C1 segment of cervical spinal cord (tissue), 14 donors: ENCODE results near the gene RPL19.
A peak's percentile ranks its signal among the peaks of the same experiment; 100 is the strongest.

Experiments
- DNase-seq, 14 donors: peaks; one replicate each; lab custom pipeline; 2025; lab: John Stamatoyannopoulos, UW

Gene RPL19

DNA sequence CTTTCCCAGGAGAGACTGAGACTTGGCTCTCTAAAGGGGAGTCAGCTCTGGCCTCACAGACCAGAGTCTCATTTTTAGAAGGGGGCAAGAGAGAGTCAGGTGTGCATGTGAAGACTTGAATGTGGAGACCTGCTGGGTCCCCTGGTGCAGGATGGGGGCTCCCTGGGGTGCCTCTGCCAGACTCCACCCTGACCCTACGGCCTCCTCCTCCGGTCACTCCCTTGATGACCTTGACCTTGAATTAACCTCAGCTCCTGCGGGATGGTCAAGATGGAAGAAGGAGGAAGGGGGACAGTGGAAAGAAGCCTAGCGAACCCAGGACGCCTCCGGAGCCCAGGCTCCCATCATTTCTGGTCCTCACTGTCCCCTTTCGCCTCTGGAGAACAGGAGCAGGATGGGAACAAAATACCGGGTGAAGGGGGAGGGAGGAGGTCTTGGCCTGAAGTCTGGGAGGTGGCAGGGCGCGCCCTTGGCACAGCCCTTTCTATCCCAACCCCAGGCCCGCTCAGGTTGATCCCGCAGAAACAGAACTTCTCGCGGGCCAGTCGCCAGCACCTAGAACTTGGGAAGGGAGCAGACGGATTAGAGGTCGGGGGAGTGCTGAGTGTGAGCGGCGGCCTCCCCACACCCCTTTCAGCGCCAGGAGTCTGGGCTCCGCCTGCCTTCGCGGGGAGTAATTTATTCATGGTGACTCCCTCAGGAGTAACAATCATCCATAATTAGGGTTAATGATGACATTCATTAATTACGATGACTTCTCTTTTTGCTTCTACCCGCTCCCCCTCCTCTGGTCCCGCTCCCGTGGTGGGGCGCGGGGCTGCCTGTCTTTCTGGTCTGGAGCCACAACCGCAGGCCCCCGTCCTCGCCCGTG, 24.1 kb downstream of the RPL19 start:
- no peak for DNase-seq

DNA sequence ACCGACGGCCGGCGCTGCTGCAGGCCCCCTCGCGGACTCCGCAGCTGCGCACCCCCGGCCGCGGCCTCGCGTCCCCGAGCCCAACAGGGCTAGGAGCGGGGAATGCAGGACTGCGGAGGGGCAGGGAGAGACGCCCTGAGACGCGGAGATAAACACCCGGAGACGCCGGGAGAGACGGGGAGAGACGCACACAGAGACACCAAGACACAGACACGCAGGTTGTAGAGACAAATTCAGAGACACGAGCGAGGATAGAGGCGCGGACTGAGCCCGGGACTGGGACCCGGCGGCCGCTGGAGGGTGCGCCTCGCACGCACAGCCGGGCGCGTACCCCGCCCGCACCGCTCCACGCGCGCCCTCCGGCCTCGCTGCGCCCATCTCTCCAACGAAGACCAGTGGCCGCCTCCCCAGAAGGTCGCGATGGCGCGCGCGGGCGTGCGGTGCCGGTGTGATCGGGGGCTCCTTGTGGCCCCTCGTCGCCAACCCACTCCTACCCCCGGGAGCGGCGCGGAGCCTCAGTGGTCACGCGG, 24.8 kb downstream of the RPL19 start:
- DNase-seq = no peak

DNA sequence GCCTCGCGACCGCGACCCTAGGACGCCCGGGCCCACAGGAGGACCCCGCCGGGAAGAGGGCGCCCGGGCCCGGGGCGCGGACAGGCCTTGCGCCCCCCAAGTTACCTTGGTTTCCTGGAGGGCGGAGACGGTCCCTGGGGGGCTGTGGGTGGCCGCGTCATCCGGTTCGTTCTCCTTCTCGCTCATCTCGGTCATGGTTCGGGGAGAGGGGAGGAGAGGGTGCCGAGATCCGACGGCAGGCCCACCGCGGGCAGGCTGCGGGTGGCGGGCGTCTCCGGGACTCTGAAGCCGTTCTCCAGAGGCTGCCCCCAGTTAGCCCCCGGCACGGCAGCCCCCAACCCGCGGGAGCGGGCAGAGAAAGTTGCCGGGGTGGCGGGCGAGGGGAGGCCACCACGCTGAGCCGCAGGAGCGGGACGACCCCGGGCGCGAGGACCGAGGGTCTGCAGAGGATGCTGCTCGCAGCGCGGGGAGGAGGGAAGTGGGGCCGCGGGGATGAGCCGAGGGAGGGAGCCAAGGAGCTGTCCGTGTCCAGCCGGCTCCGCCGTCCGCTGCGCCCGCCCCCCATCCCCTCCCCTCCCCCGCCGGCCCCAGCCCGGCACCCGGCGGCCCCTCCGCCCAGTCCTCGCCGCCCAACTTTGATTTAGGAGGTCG, 25.4 kb downstream of the RPL19 start, which contains the start of gene STAC2:
Gene STAC2 (minus strand): TSS at position 638 of the 651 bp plus-strand sequence. CDS start 443 bp downstream, at position 195.
- DNase-seq = no peak

DNA sequence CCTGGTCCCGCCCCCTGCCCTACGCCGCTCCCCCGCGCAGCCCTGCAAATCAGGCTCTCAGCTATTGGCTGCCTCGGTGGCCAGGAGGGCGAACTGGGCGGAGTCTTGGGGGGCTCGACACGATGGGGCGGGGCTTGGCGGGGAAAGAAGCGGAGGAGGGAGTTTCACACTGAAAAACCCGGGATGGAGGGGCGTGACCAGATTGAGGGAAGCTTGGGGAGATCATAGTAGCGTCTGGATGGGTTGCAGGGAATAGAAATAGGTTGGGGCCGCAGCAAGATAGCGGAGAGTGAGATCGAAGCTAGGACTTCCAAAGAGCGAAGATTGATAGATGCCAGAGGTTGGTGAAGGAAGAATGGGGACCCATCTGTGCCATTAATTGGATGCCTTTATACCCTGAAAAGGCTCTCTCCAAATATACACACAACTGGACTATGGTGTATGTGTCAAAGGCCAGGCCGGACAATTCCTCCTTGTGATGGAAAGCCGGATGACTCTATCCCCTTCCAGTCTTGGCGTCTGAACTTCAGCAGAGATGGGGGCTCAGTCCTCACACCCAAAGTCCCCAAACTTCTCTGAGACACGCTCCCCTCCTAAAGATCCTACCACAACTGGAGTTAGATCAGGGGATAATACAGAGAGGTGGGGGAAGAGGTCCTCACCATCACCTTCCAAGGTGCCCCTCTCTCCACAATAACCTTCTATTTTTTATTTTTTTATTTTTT, 26.0 kb downstream of the RPL19 start:
- peak in 5 of 14 donors; percentile 10 to 74 (median 37) for DNase-seq

DNA sequence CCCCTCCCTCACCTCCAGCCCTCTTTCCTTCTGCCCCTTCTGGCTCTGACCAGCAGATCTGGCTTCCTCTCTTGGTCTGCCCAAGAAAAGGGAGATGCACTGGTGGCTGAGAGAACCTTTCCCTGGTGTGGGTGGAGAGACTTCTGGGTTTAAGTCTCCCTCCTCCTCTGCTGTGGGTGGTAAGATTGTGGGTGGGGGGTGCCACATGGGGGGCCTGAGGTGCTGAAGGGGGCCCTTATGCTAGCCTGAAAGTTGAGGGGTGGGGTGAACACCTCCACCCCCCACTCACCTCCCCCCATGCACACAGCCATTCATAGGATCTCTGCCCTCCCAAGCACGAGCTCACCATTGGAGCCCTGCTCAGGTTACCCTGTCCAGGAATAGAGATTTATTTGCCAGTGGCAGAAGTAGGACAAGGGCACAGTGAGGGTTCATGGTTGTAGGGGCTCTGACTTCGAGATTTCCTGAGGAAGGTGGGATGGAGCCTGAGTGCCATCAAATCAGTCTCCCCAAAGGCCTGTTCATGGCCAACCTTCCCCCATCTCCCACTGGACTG, 27.4 kb downstream of the RPL19 start:
- DNase-seq = no peak

DNA sequence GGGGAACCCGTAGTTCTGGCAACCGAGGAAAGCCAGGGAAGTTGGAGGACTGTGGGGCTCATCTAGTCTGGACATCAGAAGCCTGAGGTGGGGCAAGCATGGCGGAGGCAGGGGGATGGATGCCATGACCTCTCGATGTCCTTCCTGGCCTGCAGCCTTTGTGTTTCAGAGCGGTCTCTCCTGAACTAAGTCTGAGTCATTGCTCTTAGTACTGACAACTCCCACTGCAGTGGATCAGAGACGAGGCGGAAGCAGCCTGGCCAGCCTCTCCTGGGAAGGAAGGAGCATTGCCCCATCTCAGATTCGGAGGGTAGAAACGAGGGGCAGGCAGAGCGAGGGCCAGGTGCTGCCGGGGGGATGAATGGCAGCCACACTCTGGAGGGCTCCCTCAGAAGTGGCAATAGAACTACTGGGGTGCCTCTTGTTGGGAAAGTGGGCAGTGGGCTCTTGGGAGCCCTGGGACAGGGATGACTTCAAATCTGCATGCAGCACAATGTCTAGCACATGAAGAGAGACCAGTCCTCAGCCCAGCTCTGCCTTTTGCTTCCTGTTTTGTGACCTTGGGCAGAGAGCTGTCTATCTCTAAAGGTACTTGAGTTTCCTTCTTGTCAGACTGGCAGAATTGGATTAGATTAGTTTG, 29.3 kb downstream of the RPL19 start:
- no peak for DNase-seq

DNA sequence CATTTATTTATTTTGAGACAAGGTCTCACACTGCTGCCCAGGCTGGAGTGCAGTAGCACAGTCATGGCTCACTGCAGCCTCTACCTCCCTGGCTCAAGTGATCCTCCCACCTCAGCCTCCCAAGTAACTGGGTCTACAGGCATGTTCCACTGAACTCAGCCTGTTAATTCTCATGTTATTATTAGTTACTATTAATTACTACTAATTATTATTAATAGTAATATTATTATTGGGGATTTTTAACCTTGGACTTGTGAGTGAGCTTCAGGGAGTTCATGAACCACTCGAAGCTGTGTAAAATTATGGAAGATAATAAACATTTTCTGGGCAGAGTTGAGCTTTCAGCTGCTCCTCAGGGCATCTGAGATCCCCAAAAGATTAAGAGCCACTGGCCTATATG, 30.3 kb downstream of the RPL19 start:
- no peak for DNase-seq

DNA sequence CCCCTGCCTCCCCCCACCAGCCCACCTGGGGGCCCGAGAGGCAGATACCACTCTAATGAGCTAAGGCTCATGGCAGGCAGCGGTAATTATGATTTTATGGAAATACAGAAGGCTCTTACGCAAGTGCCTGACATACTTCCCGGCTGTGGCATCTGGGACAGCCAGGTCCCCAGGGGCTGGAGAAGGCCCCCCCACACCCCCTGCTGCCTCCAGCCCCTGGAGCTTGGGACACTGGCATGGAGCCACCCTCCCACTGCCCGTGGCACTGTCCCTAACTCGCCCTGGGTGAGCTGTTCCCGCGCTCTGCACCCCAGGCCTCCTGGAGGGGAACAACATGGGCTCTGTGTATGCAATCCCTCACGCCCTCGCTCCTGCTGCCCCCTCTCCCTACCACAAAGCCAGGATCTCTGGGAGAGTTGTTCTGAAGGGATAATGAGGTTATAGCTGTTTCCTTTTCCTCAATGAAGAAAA, 31.0 kb downstream of the RPL19 start:
- DNase-seq = no peak

DNA sequence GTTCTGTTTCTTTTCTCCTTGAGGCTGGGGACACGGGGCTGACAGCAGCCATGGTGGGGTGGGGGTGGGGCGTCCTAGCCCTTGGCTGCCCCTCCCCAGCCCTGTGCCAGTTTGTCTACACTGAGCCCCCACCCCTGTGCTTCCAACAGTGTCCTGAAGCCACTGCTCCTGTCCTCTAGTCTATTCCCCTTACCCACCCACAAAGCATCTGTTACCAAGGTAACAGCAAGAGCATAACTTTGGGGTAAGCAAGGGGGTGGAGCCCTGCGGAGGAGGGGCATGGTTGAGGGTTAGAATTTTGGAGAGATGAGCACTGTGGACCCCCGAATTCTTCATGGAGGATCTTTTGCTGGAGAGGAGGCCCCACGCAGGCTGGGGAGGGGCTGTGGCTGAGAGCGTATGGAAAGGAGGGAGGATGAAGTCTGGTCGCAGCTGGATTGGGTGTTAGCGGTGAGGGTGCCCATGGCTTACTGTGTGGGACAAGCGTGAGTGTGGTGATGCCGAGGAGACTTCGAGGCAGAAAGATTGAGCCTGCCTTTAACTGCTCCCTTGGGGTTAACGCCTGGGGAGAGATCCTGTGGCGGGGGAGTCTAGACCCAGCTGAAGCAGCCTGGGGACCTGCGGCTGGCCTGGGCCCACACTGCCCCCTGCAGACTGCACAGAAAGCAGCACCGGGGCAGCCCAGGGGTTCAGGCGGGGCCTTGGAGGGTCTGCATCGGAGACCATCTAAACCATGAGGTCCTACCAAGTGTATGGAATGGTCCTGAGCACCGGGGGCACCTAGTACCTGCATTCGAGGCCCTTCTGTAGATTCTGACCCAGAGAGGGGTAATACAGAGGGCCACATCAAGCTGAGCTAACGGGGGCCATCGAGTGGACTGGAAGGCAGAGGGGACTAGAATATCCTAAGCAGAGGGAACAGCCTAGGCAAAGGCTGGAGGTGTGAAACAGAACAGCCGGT, 31.8 kb downstream of the RPL19 start:
- DNase-seq = peak in 5 of 14 donors; percentile 9 to 56 (median 16)

DNA sequence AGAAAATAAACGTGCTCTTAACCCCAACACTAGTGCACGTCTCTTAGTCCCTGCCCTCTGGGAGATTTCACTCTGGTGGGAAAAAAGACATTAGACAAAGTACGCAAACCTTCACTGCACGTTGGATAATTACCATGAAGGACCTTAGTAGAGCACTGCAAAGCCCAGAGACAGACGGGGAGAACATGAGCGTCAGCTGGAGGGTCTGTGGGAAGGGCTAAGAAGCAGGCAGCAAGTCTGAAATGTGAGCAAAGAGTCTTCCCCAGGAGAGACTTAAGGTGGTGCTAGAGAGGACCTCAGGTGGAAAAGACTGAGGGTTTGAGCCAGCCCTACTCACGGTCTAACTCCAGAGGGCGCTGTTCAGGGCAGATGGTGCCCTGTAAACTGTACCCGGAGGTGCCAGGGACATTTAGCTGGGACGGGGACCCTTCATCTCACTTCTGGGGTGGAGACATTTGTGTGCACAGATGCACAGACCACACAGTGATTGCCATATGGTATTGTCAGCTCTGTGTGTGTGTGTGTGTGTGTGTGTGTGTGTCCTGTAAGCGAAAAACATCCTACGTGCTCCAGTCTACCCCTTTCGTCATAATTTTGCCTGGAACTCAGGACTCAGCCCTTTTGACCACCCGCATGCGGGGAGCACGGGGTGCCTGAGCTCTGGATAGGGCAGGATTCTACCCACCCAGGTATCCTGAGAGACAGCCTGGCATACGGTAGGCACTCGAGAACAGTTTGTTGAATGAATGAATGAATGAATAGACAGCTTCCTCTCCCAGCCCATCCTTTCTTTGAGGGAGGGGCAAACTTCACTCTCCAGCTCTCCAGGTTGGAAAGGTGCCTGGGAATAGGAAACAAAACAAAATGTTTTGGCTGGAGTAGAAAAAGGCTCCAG, 35.7 kb downstream of the RPL19 start:
- peak in 1 of 14 donors; percentile 48 for DNase-seq

DNA sequence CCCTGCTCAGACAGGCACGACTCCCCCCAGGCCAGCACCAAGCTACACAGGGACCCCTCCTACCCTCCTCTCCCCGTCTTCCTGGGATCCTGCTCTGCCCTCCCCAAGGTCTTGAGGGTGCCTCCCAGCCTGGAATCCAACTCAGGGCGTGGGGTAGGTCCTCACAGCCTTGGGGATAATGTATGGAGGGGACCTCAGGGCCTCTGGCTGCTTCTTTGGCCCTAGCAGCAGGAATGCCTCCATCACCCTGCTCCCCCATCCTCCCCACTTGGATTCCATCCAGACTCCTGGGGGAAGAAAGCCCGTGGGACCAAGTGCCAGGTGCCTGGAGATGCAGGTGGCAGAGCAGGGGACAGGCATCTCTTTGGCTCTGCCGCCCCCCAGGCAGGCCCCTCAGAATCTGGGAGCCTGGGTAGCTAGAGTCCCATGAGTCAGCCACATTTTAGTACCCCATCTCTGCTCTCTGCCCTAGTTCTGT, 36.4 kb downstream of the RPL19 start:
- DNase-seq = no peak

DNA sequence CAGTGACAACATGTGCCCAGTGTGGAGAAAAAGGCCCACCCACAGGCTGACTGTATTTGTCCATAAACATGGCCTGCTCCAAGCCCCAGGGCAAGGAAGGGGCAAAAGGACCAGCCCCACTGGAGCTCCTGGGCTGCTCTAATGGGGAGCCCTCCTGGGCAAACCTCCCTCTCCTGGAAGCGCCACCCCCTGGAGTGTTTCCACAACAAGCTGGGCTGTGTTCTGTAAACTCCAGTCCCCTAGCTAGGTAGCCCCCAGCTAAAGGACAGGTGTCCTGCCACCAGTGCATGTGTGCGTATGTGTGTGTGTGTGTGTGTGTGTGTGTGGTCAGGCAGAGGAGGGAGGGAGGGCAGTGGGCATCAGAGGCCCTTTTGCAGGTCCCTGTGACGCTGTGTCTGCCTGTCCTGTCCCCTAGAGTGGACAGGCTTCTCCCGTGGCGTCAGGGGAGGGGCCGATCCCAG, 36.9 kb downstream of the RPL19 start:
- DNase-seq = peak in 1 of 14 donors; percentile 13

DNA sequence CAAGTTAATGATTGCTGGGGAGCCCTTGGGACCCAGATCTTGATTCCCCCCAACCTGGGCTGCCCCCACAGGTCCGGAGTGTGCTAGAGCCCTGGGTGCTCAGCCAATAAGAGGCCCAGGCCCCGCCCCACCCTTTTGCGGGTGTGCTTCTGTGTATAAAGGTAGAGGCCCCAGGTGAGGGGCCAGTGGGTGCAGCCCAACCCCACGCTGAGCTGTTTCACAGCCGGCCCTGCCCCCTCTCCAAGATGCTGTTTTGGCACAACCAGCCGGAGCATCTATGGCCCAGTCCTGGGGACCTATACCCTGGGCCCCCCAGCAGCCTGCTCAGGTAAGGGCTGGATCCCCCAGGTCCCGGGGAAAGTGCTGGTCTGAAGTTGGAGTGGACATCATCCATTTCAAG, 37.5 kb downstream of the RPL19 start:
- DNase-seq = no peak

DNA sequence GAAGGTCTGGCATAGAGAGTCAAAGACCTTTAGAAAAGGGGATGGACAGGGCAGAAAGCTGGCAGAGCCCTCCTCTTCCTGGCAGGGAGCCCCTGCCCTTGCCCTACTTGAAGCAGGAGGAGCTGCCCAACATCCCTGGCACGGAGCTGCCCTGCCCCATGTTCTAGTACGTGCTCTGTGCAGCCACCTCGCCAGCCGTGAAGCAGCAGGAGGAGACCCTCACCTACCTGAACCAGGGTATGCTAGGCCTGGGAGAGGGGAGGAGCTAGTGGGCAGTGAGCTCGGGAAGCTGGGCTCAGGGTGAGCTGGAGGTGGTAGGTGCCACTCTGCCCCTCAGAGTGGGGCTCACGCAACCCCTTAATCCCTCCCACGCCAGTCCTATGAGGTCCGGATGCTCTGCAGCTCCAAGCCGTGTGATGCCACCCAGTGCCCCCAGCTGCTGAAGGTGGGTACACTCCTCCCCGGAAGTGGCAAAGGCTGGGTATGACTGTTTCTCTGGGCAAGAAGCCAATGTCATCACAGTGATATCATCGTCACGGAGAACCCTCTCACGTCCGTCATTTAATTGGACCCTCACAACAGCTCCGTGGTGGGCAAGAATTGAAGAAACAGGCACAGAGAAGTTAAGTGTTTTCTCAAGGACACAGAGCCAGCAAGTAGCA, 38.4 kb downstream of the RPL19 start:
- peak in 2 of 14 donors; percentile 22 to 23 for DNase-seq

DNA sequence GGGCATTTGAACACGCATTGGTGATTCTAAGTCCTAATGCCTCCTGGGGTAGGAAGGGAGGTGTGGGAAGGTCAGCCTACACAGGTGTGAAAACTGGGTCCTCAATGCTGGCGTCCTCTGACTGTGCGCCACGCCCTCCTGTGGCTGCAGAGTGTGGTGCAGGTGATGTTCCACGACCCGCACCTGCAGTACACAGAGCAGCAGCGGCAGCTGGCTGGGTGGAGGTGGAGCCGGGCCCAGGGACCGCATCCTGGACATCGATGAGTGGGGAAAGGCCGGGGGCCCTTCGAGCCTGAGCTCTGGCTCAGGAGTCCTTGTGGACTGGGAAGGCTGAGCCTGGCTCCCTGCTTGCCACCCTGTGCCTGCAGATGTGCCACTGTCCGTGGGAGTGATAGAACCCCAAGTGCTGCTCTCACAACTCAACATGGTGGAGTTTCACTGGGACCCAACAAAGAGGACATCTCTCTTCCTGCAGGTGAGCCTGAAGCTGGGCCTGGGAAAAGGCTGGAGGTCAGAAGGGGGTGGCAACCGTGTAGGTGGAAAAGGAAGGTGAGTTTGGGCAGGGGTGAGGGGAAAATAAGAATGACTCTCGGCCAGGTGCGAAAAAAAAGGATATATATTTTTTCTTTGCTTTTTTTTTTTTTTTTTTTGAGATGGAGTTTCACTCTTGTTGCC, 39.7 kb downstream of the RPL19 start:
- peak in 1 of 14 donors; percentile 13 for DNase-seq

DNA sequence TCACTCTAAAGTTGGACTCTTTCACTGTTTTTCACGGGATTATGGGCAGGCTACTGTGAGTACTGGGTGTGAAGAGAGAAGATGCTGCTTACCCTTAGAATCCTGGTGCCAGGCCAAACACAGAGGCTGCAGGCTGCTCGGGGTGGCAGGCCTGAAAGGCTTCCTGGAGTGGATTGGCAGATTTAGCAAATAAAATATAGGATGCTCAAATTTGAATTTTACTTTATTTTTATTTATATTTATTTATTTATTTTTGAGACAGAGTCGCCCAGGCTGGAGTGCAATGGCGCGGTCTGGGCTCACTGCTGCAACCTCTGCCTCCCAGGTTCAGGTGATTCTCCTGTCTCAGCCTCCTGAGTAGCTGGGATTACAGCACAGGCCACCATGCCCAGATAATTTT, 40.5 kb downstream of the RPL19 start:
- no peak for DNase-seq

DNA sequence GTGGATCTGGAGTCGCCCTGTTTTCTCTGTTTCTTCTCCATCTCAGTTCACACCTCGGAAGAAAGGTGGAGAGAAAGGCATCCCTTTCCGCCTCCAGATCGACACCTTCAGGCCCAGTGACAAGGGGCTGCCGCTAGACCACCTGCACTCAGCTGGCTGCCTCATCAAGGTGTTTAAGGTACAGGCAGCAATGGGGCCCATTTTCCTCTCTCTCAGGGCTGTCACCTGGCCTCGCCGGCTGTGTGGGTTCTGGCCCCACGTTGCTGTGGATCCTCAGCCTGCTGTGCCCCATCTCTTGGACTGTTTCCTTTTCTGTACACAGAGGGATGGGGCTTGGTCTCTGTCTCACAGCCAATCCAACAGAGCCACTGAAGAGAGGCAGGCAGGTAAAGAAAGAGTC, 43.1 kb downstream of the RPL19 start:
- DNase-seq = no peak
